8988T (cell line): ENCODE data around the gene VIPR2.
"Not testable (repeated sequence)": the region's sequence is repeated elsewhere in the genome, so short reads cannot be mapped to it uniquely, and the experiment has no call there.

Source experiments
- DNase-seq: peaks from one replicate; pipeline ENCODE4 v3.0.0; 2011

Gene VIPR2

GRCh38 chr7:159000070-159000469 lies 144.6 kb downstream of the VIPR2 start:
- DNase-seq = no peak

GRCh38 chr7:158999496-158999895 lies 145.2 kb downstream of the VIPR2 start:
- DNase-seq = no peak

- DNase-seq = not testable (repeated sequence)
Measured at GRCh38 chr7:158998261-158998660, 146.4 kb downstream of the VIPR2 start.

GRCh38 chr7:158997471-158997870 lies 147.2 kb downstream of the VIPR2 start:
- DNase-seq = no peak

- no peak for DNase-seq
Measured at GRCh38 chr7:158997110-158997453, 147.6 kb downstream of the VIPR2 start.

GRCh38 chr7:158996214-158997109 lies 148.2 kb downstream of the VIPR2 start:
- no peak for DNase-seq

- DNase-seq = no peak
Measured at GRCh38 chr7:158995514-158995913, 149.2 kb downstream of the VIPR2 start.

GRCh38 chr7:158994687-158995086 lies 150.0 kb downstream of the VIPR2 start:
- no peak for DNase-seq

GRCh38 chr7:158993591-158993990 lies 151.1 kb downstream of the VIPR2 start:
- DNase-seq = no peak

GRCh38 chr7:158992759-158993158 lies 151.9 kb downstream of the VIPR2 start:
- no peak for DNase-seq

- DNase-seq = no peak
Measured at GRCh38 chr7:158991824-158992621, 152.6 kb downstream of the VIPR2 start.

GRCh38 chr7:158988996-158989395 lies 155.7 kb downstream of the VIPR2 start:
- DNase-seq = no peak

- DNase-seq = no peak
Measured at GRCh38 chr7:158988302-158988862, 156.3 kb downstream of the VIPR2 start.

- no peak for DNase-seq
Measured at GRCh38 chr7:158987691-158988090, 157.0 kb downstream of the VIPR2 start.

- DNase-seq = no peak
Measured at GRCh38 chr7:158985583-158985982, 159.1 kb downstream of the VIPR2 start.

GRCh38 chr7:158984007-158984406 lies 160.7 kb downstream of the VIPR2 start:
- DNase-seq = not testable (repeated sequence)

- not testable (repeated sequence) for DNase-seq
Measured at GRCh38 chr7:158982080-158982479, 162.6 kb downstream of the VIPR2 start.

- DNase-seq = no peak
Measured at GRCh38 chr7:158979635-158980351, 164.9 kb downstream of the VIPR2 start.

GRCh38 chr7:158979023-158979529 lies 165.6 kb downstream of the VIPR2 start:
- no peak for DNase-seq
